HG02943 (cell line): ENCODE data around the gene ASRGL1.

Experiments
- ATAC-seq: cut with Tn5 transposase; IDR thresholded peaks from one replicate; pipeline ENCODE4 v1.9.1; 2021; ENCODE audit warnings: mild to moderate bottlenecking, low read depth, moderate library complexity; ENCODE audit not compliant: unreplicated experiment

Gene ASRGL1

GRCh38 chr11:62435846-62436660 lies 98.8 kb downstream of the ASRGL1 start:
- ATAC-seq, result no peak

- ATAC-seq, result no peak
Observed at GRCh38 chr11:62437616-62438015, 100.4 kb downstream of the ASRGL1 start.

GRCh38 chr11:62438641-62439040 lies 101.4 kb downstream of the ASRGL1 start:
- no peak for ATAC-seq

- no peak for ATAC-seq
Observed at GRCh38 chr11:62439785-62440602, 102.7 kb downstream of the ASRGL1 start.
